Esophagus muscularis mucosa (tissue), 4 donors: Measurements from ENCODE around the gene INTS15. TPM values are rescaled to one million over a fixed set of nuclear protein-coding genes. Genes with fewer than 3 reads are reported as not detected.

Experiments
- DNase-seq: peaks from one replicate; pipeline ENCODE4 v3.0.0-alpha.2; 2017; ENCODE audit errors: extremely low spot score
- H3K27ac ChIP-seq, 4 donors: fragments of 200-600 bp; sonication (generic); replicated peaks in 1 of 4; 1 replicate in 3 of 4; 2 replicates in 1 of 4; pipeline ENCODE4 v1.5.1; 2016 to 2019; ENCODE audit warnings: mild to moderate bottlenecking in 1 of 4
- H3K27me3 ChIP-seq, 4 donors: fragments of 200-600 bp; sonication (generic); one replicate each; pipeline versions ENCODE4 v1.5.1 to v1.6.0; 2016 to 2019
- H3K36me3 ChIP-seq, 4 donors: fragments of 200-600 bp; sonication (generic); one replicate each; pipeline ENCODE4 v1.5.1; 2016 to 2019
- H3K4me1 ChIP-seq, 4 donors: fragments of 200-600 bp; sonication (generic); one replicate each; pipeline ENCODE4 v1.5.1; 2016 to 2019
- H3K4me3 ChIP-seq, 4 donors: fragments of 200-600 bp; sonication (generic); 1 replicate in 2 of 4; 2 replicates in 2 of 4; pipeline ENCODE4 v1.5.1; 2016 to 2019; ENCODE audit warnings: mild to moderate bottlenecking in 4 of 4, moderate library complexity in 1 of 4
- H3K9me3 ChIP-seq, 4 donors: fragments of 200-600 bp; sonication (generic); 1 replicate in 3 of 4; 2 replicates in 1 of 4; pipeline ENCODE4 v1.5.1; 2016 to 2019
- EP300 ChIP-seq: sonication (generic); formaldehyde crosslinking; IDR thresholded peaks from one replicate; pipeline ENCODE4 v1.6.1; 2017; ENCODE audit warnings: antibody characterized with exemption
- POLR2A ChIP-seq: fragments of 450-650 bp; IDR thresholded peaks from one replicate; pipeline ENCODE4 v1.6.1; 2017; ENCODE audit warnings: antibody characterized with exemption, moderate library complexity, mild to moderate bottlenecking, low read depth
- POLR2AphosphoS5 ChIP-seq, 2 donors: sonication (generic); formaldehyde crosslinking; IDR thresholded peaks; one replicate each; pipeline ENCODE4 v1.6.1; 2017; ENCODE audit warnings: antibody characterized with exemption in 2 of 2
- WGBS: methylation state at CpG from one replicate; pipeline ENCODE4 v1.1.5; 2018; 5-methylcytosine and 5-hydroxymethylcytosine counted together
- intact Hi-C: fragments of 100-400 bp; cut with DNase I; formaldehyde crosslinking; loops from one replicate; pipeline ENCODE4 v1.15.1; 2023
- total RNA-seq, 4 donors: library from RNA; depleted of rRNA; stranded (reverse); fragments of >200 nt; gene quantifications; one replicate each; pipeline versions ENCODE4 v1.1.0 to v1.2.1, GENCODE V29; 2016
- TF ChIP-seq, protein P1 (sequence below), 3 experiments: fragments of 200-600 bp in 2 of 3; fragments of 450-650 bp in 1 of 3; sonication (generic) in 2 of 3; IDR thresholded peaks; one replicate each; pipeline ENCODE4 v1.5.1; 2017 to 2019; ENCODE audit warnings: antibody characterized with exemption in 3 of 3, mild to moderate bottlenecking in 2 of 3, moderate library complexity in 1 of 3

The INTS15 gene
- total RNA-seq, 4 donors from 2014 or later, result 22.5 to 38.9 (median 33.5) TPM

DNA sequence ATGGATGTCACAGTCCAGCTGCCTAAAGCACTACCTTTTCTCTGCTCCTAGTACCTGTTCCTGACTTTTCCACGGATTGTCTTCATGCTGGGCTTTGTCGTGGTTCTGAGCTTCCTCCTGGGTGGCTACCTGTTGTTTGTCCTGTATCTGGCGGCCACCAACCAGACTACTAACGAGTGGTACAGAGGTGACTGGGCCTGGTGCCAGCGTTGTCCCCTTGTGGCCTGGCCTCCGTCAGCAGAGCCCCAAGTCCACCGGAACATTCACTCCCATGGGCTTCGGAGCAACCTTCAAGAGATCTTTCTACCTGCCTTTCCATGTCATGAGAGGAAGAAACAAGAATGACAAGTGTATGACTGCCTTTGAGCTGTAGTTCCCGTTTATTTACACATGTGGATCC is 1.3 kb upstream of the INTS15 start:
- 81% methylated on average over 9 of the region's 9 CpGs for WGBS
- no peaks in the 10 kb centered on the region for H3K27me3 ChIP-seq
- no peaks in the 10 kb centered on the region for H3K9me3 ChIP-seq
- intact Hi-C loops, result no loop called here
- no peak for DNase-seq
- TF ChIP-seq, protein P1, sequence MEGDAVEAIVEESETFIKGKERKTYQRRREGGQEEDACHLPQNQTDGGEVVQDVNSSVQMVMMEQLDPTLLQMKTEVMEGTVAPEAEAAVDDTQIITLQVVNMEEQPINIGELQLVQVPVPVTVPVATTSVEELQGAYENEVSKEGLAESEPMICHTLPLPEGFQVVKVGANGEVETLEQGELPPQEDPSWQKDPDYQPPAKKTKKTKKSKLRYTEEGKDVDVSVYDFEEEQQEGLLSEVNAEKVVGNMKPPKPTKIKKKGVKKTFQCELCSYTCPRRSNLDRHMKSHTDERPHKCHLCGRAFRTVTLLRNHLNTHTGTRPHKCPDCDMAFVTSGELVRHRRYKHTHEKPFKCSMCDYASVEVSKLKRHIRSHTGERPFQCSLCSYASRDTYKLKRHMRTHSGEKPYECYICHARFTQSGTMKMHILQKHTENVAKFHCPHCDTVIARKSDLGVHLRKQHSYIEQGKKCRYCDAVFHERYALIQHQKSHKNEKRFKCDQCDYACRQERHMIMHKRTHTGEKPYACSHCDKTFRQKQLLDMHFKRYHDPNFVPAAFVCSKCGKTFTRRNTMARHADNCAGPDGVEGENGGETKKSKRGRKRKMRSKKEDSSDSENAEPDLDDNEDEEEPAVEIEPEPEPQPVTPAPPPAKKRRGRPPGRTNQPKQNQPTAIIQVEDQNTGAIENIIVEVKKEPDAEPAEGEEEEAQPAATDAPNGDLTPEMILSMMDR (IDR thresholded peaks at IDR 0.05), result no peak
- TF ChIP-seq POLR2A (no peak), EP300 (no peak), POLR2AphosphoS5 (IDR thresholded peaks at IDR 0.05) (no peak)
- no peak overlapping the region for H3K4me3 ChIP-seq
- H3K4me1 ChIP-seq, result peaks cover 13 to 24% (median 21%) of the 10 kb centered on the region in 4 donors
- peaks cover 28 to 79% (median 62%) of the 10 kb centered on the region in 4 donors for H3K36me3 ChIP-seq
- H3K27ac ChIP-seq, result no peak overlapping the region

- TF ChIP-seq POLR2A (no peak), EP300 (no peak), POLR2AphosphoS5 (IDR thresholded peaks at IDR 0.05) (no peak)
- TF ChIP-seq, protein P1 (IDR thresholded peaks at IDR 0.05), result no peak
- peaks cover 32 to 79% (median 64%) of the 10 kb centered on the region in 4 donors for H3K36me3 ChIP-seq
- H3K27ac ChIP-seq, result peak overlapping the region; percentile 84 to 92 (median 87)
- no peaks in the 10 kb centered on the region for H3K9me3 ChIP-seq
- WGBS, result 83% methylated on average over 9 of the region's 22 CpGs
- H3K4me1 ChIP-seq, result peaks cover 13 to 24% (median 21%) of the 10 kb centered on the region in 4 donors
- peak overlapping the region; percentile 84 to 92 (median 88) for H3K4me3 ChIP-seq
- intact Hi-C loops, result no loop called here
- no peak for DNase-seq
- no peaks in the 10 kb centered on the region for H3K27me3 ChIP-seq
Observed at GRCh38 chr7:6589151-6589828, 531 bp upstream of the INTS15 start.

DNA sequence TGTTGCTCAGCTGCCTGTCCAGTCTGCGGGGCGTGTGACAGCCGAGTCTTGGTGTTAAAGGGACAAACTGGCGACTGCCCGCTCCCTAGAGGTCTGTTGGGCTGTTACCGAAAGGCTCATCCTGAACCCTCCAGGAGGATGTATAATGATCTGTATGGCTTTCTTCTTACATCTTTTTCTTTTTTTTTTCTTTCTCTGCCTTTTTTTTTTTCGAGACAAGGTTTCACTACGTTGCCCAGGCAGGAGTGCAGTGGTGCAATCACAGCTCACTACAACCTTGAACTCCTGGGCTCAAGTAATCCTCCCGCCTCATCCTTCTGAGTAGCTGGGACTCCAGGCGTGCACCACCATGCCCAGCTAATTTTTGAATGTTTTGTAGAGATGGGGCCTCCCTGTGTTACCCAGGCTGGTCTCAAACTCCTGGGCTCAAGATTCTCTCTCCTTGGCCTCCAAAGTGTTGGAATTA is 857 bp downstream of the INTS15 start:
- intact Hi-C loops, result no loop called here
- no peaks in the 10 kb centered on the region for H3K9me3 ChIP-seq
- peak overlapping the region; percentile 84 to 92 (median 88) for H3K4me3 ChIP-seq
- H3K4me1 ChIP-seq, result peaks cover 13 to 24% (median 21%) of the 10 kb centered on the region in 4 donors
- peak overlapping the region; percentile 84 to 92 (median 87) for H3K27ac ChIP-seq
- peaks cover 35 to 79% (median 65%) of the 10 kb centered on the region in 4 donors for H3K36me3 ChIP-seq
- DNase-seq, result no peak
- WGBS, result 13% methylated on average over 10 of the region's 10 CpGs
- TF ChIP-seq EP300, result no peak
- TF ChIP-seq, protein P1 (IDR thresholded peaks at IDR 0.05), result no peak
- no peak for TF ChIP-seq POLR2AphosphoS5 (IDR thresholded peaks at IDR 0.05)
- TF ChIP-seq POLR2A, result no peak
- no peaks in the 10 kb centered on the region for H3K27me3 ChIP-seq

DNA sequence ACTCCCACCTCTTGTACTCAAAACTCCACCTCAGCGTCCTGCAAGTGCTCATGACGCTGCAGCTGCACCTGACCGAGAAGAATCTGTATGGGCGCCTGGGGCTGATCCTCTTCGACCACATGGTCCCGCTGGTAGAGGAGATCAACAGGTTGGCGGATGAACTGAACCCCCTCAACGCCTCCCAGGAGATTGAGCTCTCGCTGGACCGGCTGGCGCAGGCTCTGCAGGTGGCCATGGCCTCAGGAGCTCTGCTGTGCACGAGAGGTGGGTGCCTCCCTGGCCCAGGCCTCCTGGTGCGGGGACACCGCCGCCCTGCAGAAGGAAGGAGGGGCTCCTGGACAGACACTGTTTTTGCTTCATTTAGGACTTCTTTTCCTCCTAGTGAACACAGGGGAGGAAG is 10.3 kb downstream of the INTS15 start:
- Histone ChIP-seq H3K27me3 (no peaks in the 10 kb centered on the region), H3K36me3 (peaks cover 68 to 100% (median 99%) of the 10 kb centered on the region in 4 donors), H3K4me3 (no peak overlapping the region), H3K9me3 (no peaks in the 10 kb centered on the region), H3K27ac (no peak overlapping the region), H3K4me1 (no peaks in the 10 kb centered on the region)
- intact Hi-C loops, result no loop called here
- 88% methylated on average over 14 of the region's 15 CpGs for WGBS
- DNase-seq, result no peak
- no peak for TF ChIP-seq POLR2AphosphoS5 (IDR thresholded peaks at IDR 0.05)

GRCh38 chr7:6604458-6604857 is 14.6 kb downstream of the INTS15 start:
- no peak overlapping the region for H3K4me3 ChIP-seq
- intact Hi-C loops, result no loop called here
- H3K27me3 ChIP-seq, result no peaks in the 10 kb centered on the region
- 76% methylated on average over 10 of the region's 10 CpGs for whole genome bisulfite sequencing
- H3K36me3 ChIP-seq, result peaks cover 46 to 100% (median 92%) of the 10 kb centered on the region in 4 donors
- H3K4me1 ChIP-seq, result no peaks in the 10 kb centered on the region
- no peak overlapping the region for H3K27ac ChIP-seq
- H3K9me3 ChIP-seq, result no peaks in the 10 kb centered on the region
- no peak for TF ChIP-seq EP300
- DNase-seq, result no peak
